Loucy (cell line): ENCODE data around the gene MARS1.

Experiments
- EZH2phosphoT487 ChIP-seq: fragments of 200-600 bp; IDR thresholded peaks from 2 replicates; pipeline ENCODE4 v1.6.1; 2018; ENCODE audit warnings: antibody characterized with exemption, mild to moderate bottlenecking, moderate library complexity, borderline replicate concordance
- TF ChIP-seq, protein P1 (sequence below): fragments of 200-600 bp; sonication (generic); conservative IDR thresholded peaks from 2 replicates; pipeline ENCODE4 v1.5.1; 2014; ENCODE audit warnings: mild to moderate bottlenecking, antibody characterized with exemption, low read length

DNA sequence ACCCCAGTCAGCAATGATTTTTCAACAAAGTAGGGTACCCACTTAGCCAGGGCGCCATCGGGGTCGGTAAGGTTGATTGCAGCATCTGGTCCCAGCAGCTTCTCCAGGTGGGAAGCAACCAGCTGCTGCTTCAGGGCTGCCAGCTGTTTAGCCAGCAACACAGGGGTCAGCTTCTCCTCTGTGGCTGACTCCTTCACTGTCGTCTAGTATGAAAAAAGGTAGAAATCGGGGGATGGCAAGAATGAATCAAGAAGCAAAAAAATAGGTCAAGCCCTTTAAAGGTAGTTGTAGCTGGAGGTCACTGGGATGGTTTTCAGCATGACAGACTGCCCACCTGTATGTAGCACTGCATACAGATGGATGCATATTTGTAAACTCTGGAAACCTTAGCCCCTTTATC lies 46.4 kb downstream of the MARS1 start:
- TF ChIP-seq, protein P1, sequence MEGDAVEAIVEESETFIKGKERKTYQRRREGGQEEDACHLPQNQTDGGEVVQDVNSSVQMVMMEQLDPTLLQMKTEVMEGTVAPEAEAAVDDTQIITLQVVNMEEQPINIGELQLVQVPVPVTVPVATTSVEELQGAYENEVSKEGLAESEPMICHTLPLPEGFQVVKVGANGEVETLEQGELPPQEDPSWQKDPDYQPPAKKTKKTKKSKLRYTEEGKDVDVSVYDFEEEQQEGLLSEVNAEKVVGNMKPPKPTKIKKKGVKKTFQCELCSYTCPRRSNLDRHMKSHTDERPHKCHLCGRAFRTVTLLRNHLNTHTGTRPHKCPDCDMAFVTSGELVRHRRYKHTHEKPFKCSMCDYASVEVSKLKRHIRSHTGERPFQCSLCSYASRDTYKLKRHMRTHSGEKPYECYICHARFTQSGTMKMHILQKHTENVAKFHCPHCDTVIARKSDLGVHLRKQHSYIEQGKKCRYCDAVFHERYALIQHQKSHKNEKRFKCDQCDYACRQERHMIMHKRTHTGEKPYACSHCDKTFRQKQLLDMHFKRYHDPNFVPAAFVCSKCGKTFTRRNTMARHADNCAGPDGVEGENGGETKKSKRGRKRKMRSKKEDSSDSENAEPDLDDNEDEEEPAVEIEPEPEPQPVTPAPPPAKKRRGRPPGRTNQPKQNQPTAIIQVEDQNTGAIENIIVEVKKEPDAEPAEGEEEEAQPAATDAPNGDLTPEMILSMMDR = no peak
- TF ChIP-seq EZH2phosphoT487 = no peak
